Endodermal cell (in vitro differentiated cells): ENCODE data around the gene GAPDHS. TPM values are rescaled to one million over a fixed set of nuclear protein-coding genes. Genes with fewer than 3 reads are reported as not detected.

ENCODE experiments used
- DNase-seq: peaks from one replicate; pipeline ENCODE4 v3.0.0-alpha.2; 2017
- H3K27ac ChIP-seq: 2 replicates; pipeline ENCODE4 v1.5.1; 2013; ENCODE audit warnings: mild to moderate bottlenecking, low read depth, low read length, moderate library complexity
- H3K27me3 ChIP-seq: 2 replicates; pipeline ENCODE4 v1.6.1; 2013; ENCODE audit warnings: mild to moderate bottlenecking, low read length, moderate library complexity; ENCODE audit not compliant: insufficient read depth, control insufficient read depth, poor library complexity, severe bottlenecking
- H3K36me3 ChIP-seq: 2 replicates; pipeline ENCODE4 v1.7.0; 2013; ENCODE audit warnings: mild to moderate bottlenecking, low read length, moderate library complexity; ENCODE audit not compliant: control insufficient read depth, insufficient read depth
- H3K4me1 ChIP-seq: one replicate; pipeline ENCODE4 v1.7.0; 2013; ENCODE audit warnings: low read length; ENCODE audit not compliant: control insufficient read depth, insufficient read depth
- H3K4me3 ChIP-seq: 2 replicates; pipeline ENCODE4 v1.5.1; 2013; ENCODE audit warnings: mild to moderate bottlenecking, low read length, moderate library complexity
- H3K9ac ChIP-seq: 2 replicates; pipeline ENCODE4 v1.6.1; 2013; ENCODE audit warnings: mild to moderate bottlenecking, low read length, moderate library complexity; ENCODE audit not compliant: poor library complexity, severe bottlenecking; ENCODE audit errors: extremely low read depth
- H3K9me3 ChIP-seq: 2 replicates; pipeline ENCODE4 v1.6.1; 2013; ENCODE audit warnings: mild to moderate bottlenecking, low read length, moderate library complexity; ENCODE audit not compliant: control insufficient read depth
- H3K27ac Mint-ChIP-seq: 2 replicates; pipeline ENCODE4 v1.8.0; 2020; ENCODE audit warnings: mixed read lengths
- H3K27me3 Mint-ChIP-seq: 2 replicates; pipeline ENCODE4 v1.8.0; 2021; ENCODE audit warnings: mild to moderate bottlenecking, mixed read lengths; ENCODE audit not compliant: insufficient read depth
- H3K36me3 Mint-ChIP-seq: 2 replicates; pipeline ENCODE4 v1.8.0; 2020; ENCODE audit warnings: low read depth, mixed read lengths
- H3K4me1 Mint-ChIP-seq: 2 replicates; pipeline ENCODE4 v1.8.0; 2020; ENCODE audit warnings: mixed read lengths
- H3K4me3 Mint-ChIP-seq: 2 replicates; pipeline ENCODE4 v1.8.0; 2020; ENCODE audit warnings: mild to moderate bottlenecking, moderate library complexity, mixed read lengths
- H3K9me3 Mint-ChIP-seq: 2 replicates; pipeline ENCODE4 v1.8.0; 2020; ENCODE audit warnings: mild to moderate bottlenecking, mixed read lengths
- CTCF ChIP-seq: fragments of 200-600 bp; sonication (generic); conservative IDR thresholded peaks from 2 replicates; pipeline ENCODE4 v1.5.0; 2021; ENCODE audit warnings: antibody characterized with exemption, mild to moderate bottlenecking
- WGBS, 2 experiments: methylation state at CpG; one replicate each; pipeline versions ENCODE4 v1.1.5 to v1.1.7; 2013; ENCODE audit warnings: missing lambda C conversion rate in 2 of 2, mixed read lengths in 1 of 2; ENCODE audit not compliant: insufficient coverage in 1 of 2, insufficient read length in 1 of 2; 5-methylcytosine and 5-hydroxymethylcytosine counted together
- total RNA-seq, 2 donors: library from RNA; stranded (reverse); fragmentation: NEBNext Ultra II Directional in 1 of 2; extraction: Animal tissue kit (Norgen Biotek cat#: 25700) in 1 of 2; gene quantifications; 2 replicates in 1 of 2; 3 replicates in 1 of 2; pipeline ENCODE4 v1.2.1, GENCODE V29; 2021

GAPDHS gene
- total RNA-seq, 2 donors from 2014 or later = not detected

- WGBS, 2 experiments = 93 to 97% methylated on average over 12 to 18 of the region's 18 CpGs
- H3K4me3 ChIP-seq = no peak overlapping the region
- no peak overlapping the region for H3K27ac ChIP-seq
- no peaks in the 10 kb centered on the region for H3K4me1 ChIP-seq
- peaks cover 78% of the 10 kb centered on the region for H3K27me3 Mint-ChIP-seq
- peaks cover 37% of the 10 kb centered on the region for H3K27me3 ChIP-seq
- H3K27ac Mint-ChIP-seq = no peak overlapping the region
- TF ChIP-seq CTCF = no peak
- DNase-seq = no peak
- no peaks in the 10 kb centered on the region for H3K4me1 Mint-ChIP-seq
- no peaks in the 10 kb centered on the region for H3K36me3 Mint-ChIP-seq
- no peak overlapping the region for H3K4me3 Mint-ChIP-seq
- H3K36me3 ChIP-seq = no peaks in the 10 kb centered on the region
- no peaks in the 10 kb centered on the region for H3K9me3 Mint-ChIP-seq
- no peak overlapping the region for H3K9ac ChIP-seq
- H3K9me3 ChIP-seq = no peaks in the 10 kb centered on the region
Measured at GRCh38 chr19:35560271-35560670, 27.0 kb downstream of the GAPDHS start.

GRCh38 chr19:35560677-35561076 lies 27.4 kb downstream of the GAPDHS start:
- Mint-ChIP-seq H3K9me3 (no peaks in the 10 kb centered on the region), H3K36me3 (no peaks in the 10 kb centered on the region), H3K4me1 (no peaks in the 10 kb centered on the region), H3K27me3 (peaks cover 76% of the 10 kb centered on the region), H3K4me3 (no peak overlapping the region), H3K27ac (no peak overlapping the region)
- H3K27ac ChIP-seq = no peak overlapping the region
- peaks cover 37% of the 10 kb centered on the region for H3K27me3 ChIP-seq
- no peaks in the 10 kb centered on the region for H3K9me3 ChIP-seq
- WGBS, 2 experiments = 73 to 87% methylated on average over 3 to 6 of the region's 6 CpGs
- H3K9ac ChIP-seq = no peak overlapping the region
- H3K36me3 ChIP-seq = no peaks in the 10 kb centered on the region
- DNase-seq = no peak
- H3K4me3 ChIP-seq = no peak overlapping the region
- no peaks in the 10 kb centered on the region for H3K4me1 ChIP-seq
- TF ChIP-seq CTCF = no peak

- Histone ChIP-seq H3K27me3 (peaks cover 33% of the 10 kb centered on the region), H3K4me1 (no peaks in the 10 kb centered on the region), H3K27ac (no peak overlapping the region), H3K9me3 (no peaks in the 10 kb centered on the region), H3K9ac (no peak overlapping the region), H3K36me3 (no peaks in the 10 kb centered on the region), H3K4me3 (no peak overlapping the region)
- DNase-seq = no peak
- Mint-ChIP-seq H3K9me3 (no peaks in the 10 kb centered on the region), H3K4me3 (no peak overlapping the region), H3K4me1 (no peaks in the 10 kb centered on the region), H3K27ac (no peak overlapping the region), H3K27me3 (peaks cover 69% of the 10 kb centered on the region), H3K36me3 (no peaks in the 10 kb centered on the region)
- TF ChIP-seq CTCF = no peak
- WGBS, 2 experiments = 91 to 92% methylated on average over 5 to 6 of the region's 6 CpGs
Measured at GRCh38 chr19:35561436-35561835, 28.2 kb downstream of the GAPDHS start.
